Sigmoid colon (tissue), 4 donors: ENCODE data around the gene SLC16A4.

Experiments
- CTCF ChIP-seq, 4 experiments: fragments of 450-650 bp in 3 of 4; fragments of 200-600 bp in 1 of 4; IDR thresholded peaks; one replicate each; pipeline ENCODE4 v1.5.1; 2016 to 2019; ENCODE audit warnings: antibody characterized with exemption in 4 of 4, mild to moderate bottlenecking in 3 of 4, moderate library complexity in 2 of 4
- EP300 ChIP-seq, 4 donors: sonication (generic); formaldehyde crosslinking; IDR thresholded peaks; one replicate each; pipeline ENCODE4 v1.6.1; 2017; ENCODE audit warnings: antibody characterized with exemption in 4 of 4

GRCh38 chr1:110321846-110322245, 69.0 kb downstream of the SLC16A4 start:
- TF ChIP-seq EP300 (IDR thresholded peaks at IDR 0.05) = no peak
- TF ChIP-seq CTCF (IDR thresholded peaks at IDR 0.05) = no peak
